Measurements from ENCODE around the gene OFD1. TPM values are rescaled to one million over a fixed set of nuclear protein-coding genes. Genes with fewer than 3 reads are reported as not detected.
"Not testable (repeated sequence)": the region's sequence is repeated elsewhere in the genome, so short reads cannot be mapped to it uniquely, and the experiment has no call there.

The OFD1 gene
- total and polyA plus RNA-seq, 5 donors, result 9.8 to 13.2 (median 12.3) TPM

DNA sequence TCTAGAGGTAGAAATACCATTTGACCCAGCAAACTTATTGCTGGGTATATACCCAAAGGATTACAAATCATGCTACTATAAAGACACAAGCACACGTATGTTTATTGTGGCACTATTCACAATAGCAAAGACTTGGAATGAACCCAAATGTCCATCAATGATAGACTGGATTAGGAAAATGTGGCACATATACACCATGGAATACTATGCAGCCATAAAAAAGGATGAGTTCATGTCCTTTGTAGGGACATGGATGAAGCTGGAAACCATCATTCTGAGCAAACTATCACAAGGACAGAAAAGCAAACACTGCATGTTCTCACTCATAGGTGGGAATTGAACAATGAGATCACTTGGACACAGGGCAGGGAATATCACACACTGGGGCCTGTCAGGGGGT is 4.0 kb upstream of the OFD1 start:
- not testable (repeated sequence) for H3K27ac ChIP-seq (ENCODE audit: low read length); ATAC-seq; H3K9me3 ChIP-seq (ENCODE audit: control insufficient read depth, low read length); H3K27me3 ChIP-seq (ENCODE audit: control insufficient read depth, insufficient read depth); DNase-seq; H3K4me3 ChIP-seq (ENCODE audit: low read length); H3K4me1 ChIP-seq (ENCODE audit: control insufficient read depth, insufficient read depth, low read length)
- 97% methylated on average over 1 of the region's 1 CpG for WGBS
- intact Hi-C loops (cut with DNase I), result loop anchor here in 2 of 4 donors (10.0 kb wide), 2 partner anchors 66 to 76 kb away; partner anchors contain the start of gene TCEANC (in 1 of the 2)

DNA sequence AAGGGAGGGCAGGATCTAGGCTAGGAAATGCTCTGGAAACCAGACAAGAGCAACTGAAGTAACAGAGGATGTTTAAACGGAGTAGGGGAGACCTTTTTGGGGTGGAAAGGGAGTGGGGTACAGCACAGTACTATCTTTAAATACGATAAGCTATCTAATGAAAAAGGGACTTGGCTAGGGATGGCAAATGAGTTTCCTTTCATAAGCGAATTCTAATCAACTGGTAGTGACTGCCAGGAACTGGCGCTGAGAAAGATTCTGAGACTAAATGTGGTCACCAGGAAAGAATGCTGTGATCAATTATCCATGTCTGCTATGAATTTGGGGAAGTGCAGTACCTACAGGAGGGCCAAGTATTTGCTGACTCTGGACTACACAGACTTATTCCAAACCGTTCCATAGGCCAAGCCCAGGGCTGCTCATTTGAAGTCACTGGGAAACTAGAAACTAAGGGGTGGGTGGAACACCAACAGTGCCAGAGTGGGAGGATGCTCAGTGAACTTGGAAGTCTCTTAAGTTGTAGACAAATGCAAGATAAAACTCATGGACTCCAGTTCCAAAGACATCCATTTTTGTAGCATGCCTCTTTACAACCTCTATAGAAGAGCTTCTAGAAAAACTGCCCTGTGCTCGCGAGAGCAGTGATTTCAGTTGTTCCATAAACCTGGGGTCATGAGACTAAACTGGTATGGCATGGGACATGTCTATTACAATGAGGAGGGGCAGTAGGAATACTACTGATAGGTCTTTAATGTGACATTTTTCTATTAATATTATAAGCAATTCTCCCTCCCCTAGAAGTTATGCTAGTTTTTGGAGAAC is 2.1 kb upstream of the OFD1 start:
- no peak for ATAC-seq
- Histone ChIP-seq H3K4me1 (ENCODE audit: control insufficient read depth, insufficient read depth, low read length) (peaks cover 3% of the 10 kb centered on the region), H3K4me3 (ENCODE audit: low read length) (no peak overlapping the region), H3K27me3 (ENCODE audit: control insufficient read depth, insufficient read depth) (no peaks in the 10 kb centered on the region), H3K27ac (ENCODE audit: low read length) (no peak overlapping the region), H3K9me3 (ENCODE audit: control insufficient read depth, low read length) (no peaks in the 10 kb centered on the region)
- intact Hi-C loops (cut with DNase I), result loop anchor here in 2 of 4 donors (10.0 kb wide), 2 partner anchors 68 to 78 kb away; partner anchors contain the start of gene TCEANC (in 1 of the 2)
- 39% methylated on average over 7 of the region's 7 CpGs for WGBS
- DNase-seq, result peak in 1 of 3 donors; percentile 41

DNA sequence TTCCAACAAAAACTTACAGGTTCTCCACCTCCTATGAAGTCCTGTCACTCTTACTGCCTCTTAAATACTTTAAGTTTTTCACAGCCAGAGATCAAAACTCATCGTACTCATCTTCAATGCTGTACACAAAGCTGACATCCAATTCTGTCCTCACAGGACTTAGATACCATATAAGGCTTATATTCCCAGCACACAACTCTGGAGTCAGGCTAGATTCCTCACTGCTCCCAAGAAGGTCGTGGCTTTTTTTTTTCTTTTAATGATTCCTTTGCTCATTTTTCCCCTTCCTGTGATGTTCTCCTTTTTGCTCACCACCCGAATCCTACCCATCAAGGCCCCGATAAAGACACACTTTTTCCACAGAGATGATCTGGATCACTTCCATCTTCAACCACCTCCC is 1.0 kb upstream of the OFD1 start:
- peaks cover 3% of the 10 kb centered on the region for H3K4me1 ChIP-seq (ENCODE audit: control insufficient read depth, insufficient read depth, low read length)
- peak overlapping the region; percentile 91 for H3K4me3 ChIP-seq (ENCODE audit: low read length)
- WGBS, result 9% methylated on average over 4 of the region's 4 CpGs
- no peak for ATAC-seq
- H3K9me3 ChIP-seq (ENCODE audit: control insufficient read depth, low read length), result no peaks in the 10 kb centered on the region
- no peak for DNase-seq
- H3K27ac ChIP-seq (ENCODE audit: low read length), result no peak overlapping the region
- intact Hi-C loops (cut with DNase I), result loop anchor here in 2 of 4 donors (10.0 kb wide), 2 partner anchors 69 to 79 kb away; partner anchors contain the start of gene TCEANC (in 1 of the 2)
- H3K27me3 ChIP-seq (ENCODE audit: control insufficient read depth, insufficient read depth), result no peaks in the 10 kb centered on the region

- H3K9me3 ChIP-seq (ENCODE audit: control insufficient read depth, low read length), result no peaks in the 10 kb centered on the region
- ATAC-seq (no peak), DNase-seq (no peak)
- 81% methylated on average over 6 of the region's 6 CpGs for WGBS
- intact Hi-C loops (cut with DNase I), result no loop called here
- no peak overlapping the region for H3K27ac ChIP-seq (ENCODE audit: low read length)
- no peaks in the 10 kb centered on the region for H3K4me1 ChIP-seq (ENCODE audit: control insufficient read depth, insufficient read depth, low read length)
- no peak overlapping the region for H3K4me3 ChIP-seq (ENCODE audit: low read length)
- no peaks in the 10 kb centered on the region for H3K27me3 ChIP-seq (ENCODE audit: control insufficient read depth, insufficient read depth)
Measured at GRCh38 chrX:13741695-13742094, 7.1 kb downstream of the OFD1 start.

- Histone ChIP-seq H3K27me3 (ENCODE audit: control insufficient read depth, insufficient read depth) (no peaks in the 10 kb centered on the region), H3K4me3 (ENCODE audit: low read length) (no peak overlapping the region), H3K27ac (ENCODE audit: low read length) (no peak overlapping the region), H3K4me1 (ENCODE audit: control insufficient read depth, insufficient read depth, low read length) (no peaks in the 10 kb centered on the region), H3K9me3 (ENCODE audit: control insufficient read depth, low read length) (no peaks in the 10 kb centered on the region)
- 76% methylated on average over 13 of the region's 13 CpGs for WGBS
- no peak for ATAC-seq
- intact Hi-C loops (cut with DNase I), result no loop called here
- no peak for DNase-seq
Measured at GRCh38 chrX:13742397-13743176, 8.0 kb downstream of the OFD1 start.

DNA sequence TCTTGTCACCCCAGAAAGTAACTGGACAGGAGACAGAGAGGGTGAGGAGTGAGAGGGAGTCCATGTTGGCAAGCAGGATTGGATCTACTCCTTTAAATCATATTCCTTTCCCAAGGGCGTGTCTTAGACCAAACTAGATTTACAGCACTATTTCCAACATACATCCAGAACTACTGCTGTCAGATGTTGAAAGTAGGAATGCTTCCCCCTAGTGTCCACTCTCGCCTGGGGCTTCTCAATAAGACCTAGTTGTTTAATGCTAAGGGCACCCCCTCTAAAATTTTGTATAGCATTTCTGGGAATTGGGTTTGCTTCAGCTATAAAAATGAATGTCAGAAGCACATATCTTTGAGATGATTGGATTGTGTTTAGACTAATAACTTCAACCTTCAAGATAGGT is 13.3 kb downstream of the OFD1 start:
- Histone ChIP-seq H3K9me3 (ENCODE audit: control insufficient read depth, low read length) (no peaks in the 10 kb centered on the region), H3K4me3 (ENCODE audit: low read length) (no peak overlapping the region), H3K27me3 (ENCODE audit: control insufficient read depth, insufficient read depth) (no peaks in the 10 kb centered on the region), H3K27ac (ENCODE audit: low read length) (no peak overlapping the region), H3K4me1 (ENCODE audit: control insufficient read depth, insufficient read depth, low read length) (no peaks in the 10 kb centered on the region)
- DNase-seq (peak in 1 of 3 donors; percentile 61), ATAC-seq (peak; percentile 43 to 48)
- intact Hi-C loops (cut with DNase I), result loop anchor here in 2 of 4 donors (5.0 kb wide), 1 partner anchor 91 kb away; no protein-coding TSS in a partner anchor
- WGBS, result 12% methylated on average over 2 of the region's 2 CpGs

- ATAC-seq (no peak), DNase-seq (no peak)
- no peaks in the 10 kb centered on the region for H3K9me3 ChIP-seq (ENCODE audit: control insufficient read depth, low read length)
- no peak overlapping the region for H3K4me3 ChIP-seq (ENCODE audit: low read length)
- no peak overlapping the region for H3K27ac ChIP-seq (ENCODE audit: low read length)
- intact Hi-C loops (cut with DNase I), result loop anchor here in 2 of 4 donors (5.0 kb wide), 1 partner anchor 91 kb away; no protein-coding TSS in a partner anchor
- no peaks in the 10 kb centered on the region for H3K4me1 ChIP-seq (ENCODE audit: control insufficient read depth, insufficient read depth, low read length)
- 92% methylated on average over 3 of the region's 3 CpGs for WGBS
- no peaks in the 10 kb centered on the region for H3K27me3 ChIP-seq (ENCODE audit: control insufficient read depth, insufficient read depth)
Measured at GRCh38 chrX:13748486-13748885, 13.9 kb downstream of the OFD1 start.

- no peaks in the 10 kb centered on the region for H3K4me1 ChIP-seq (ENCODE audit: control insufficient read depth, insufficient read depth, low read length)
- H3K27ac ChIP-seq (ENCODE audit: low read length), result no peak overlapping the region
- no peak overlapping the region for H3K4me3 ChIP-seq (ENCODE audit: low read length)
- H3K27me3 ChIP-seq (ENCODE audit: control insufficient read depth, insufficient read depth), result no peaks in the 10 kb centered on the region
- H3K9me3 ChIP-seq (ENCODE audit: control insufficient read depth, low read length), result no peaks in the 10 kb centered on the region
- peak in 1 of 2 donors; percentile 41 for ATAC-seq
- DNase-seq, result no peak
- intact Hi-C loops (cut with DNase I), result loop anchor here in 2 of 4 donors (5.0 to 10.0 kb wide), 2 partner anchors 93 to 285 kb away; no protein-coding TSS in a partner anchor
Measured at GRCh38 chrX:13750204-13750603, 15.7 kb downstream of the OFD1 start.

DNA sequence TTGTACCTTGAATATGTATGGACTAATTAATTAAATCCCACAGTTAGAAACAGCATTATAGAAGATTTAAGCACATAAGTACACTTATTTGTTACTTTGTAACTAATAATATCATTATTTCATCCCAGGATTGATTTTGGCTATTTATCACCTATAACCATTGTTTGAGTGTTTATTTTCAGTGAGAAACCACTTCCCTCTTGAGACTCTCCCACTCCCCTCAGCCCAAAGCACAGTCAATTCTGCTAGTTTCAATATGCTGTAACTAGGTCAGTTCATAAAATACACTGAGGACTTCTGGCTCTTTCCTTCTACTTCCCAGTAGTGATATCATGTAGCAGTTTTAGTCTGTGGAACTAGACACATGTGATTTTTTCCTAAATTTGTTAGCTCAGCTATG is 16.3 kb downstream of the OFD1 start:
- DNase-seq (no peak), ATAC-seq (no peak)
- Histone ChIP-seq H3K27ac (ENCODE audit: low read length) (no peak overlapping the region), H3K27me3 (ENCODE audit: control insufficient read depth, insufficient read depth) (no peaks in the 10 kb centered on the region), H3K9me3 (ENCODE audit: control insufficient read depth, low read length) (no peaks in the 10 kb centered on the region), H3K4me3 (ENCODE audit: low read length) (no peak overlapping the region), H3K4me1 (ENCODE audit: control insufficient read depth, insufficient read depth, low read length) (no peaks in the 10 kb centered on the region)
- intact Hi-C loops (cut with DNase I), result loop anchor here in 2 of 4 donors (5.0 to 10.0 kb wide), 2 partner anchors 94 to 284 kb away; no protein-coding TSS in a partner anchor

DNA sequence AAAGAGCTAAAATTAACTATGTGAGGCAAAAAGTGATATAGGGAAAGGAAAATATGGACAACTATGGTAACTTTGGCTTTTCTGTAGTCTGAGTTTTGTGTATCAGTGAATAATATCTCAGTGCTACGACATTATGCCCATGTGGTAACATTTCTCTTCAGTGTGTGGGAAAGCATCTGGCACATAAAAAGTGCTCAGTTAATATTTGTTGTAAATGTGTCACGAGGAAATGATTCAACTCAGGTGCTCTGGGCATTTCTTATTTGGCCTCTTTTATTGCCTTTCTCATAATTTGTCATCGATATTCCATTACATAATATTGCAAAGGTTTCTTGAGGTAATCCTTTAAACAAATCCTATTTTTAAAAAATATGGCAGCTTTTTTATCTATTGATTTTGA is 17.6 kb downstream of the OFD1 start:
- intact Hi-C loops (cut with DNase I), result loop anchor here in 2 of 4 donors (5.0 to 10.0 kb wide), 2 partner anchors 95 to 283 kb away; no protein-coding TSS in a partner anchor
- Histone ChIP-seq H3K9me3 (ENCODE audit: control insufficient read depth, low read length) (no peaks in the 10 kb centered on the region), H3K4me3 (ENCODE audit: low read length) (no peak overlapping the region), H3K27me3 (ENCODE audit: control insufficient read depth, insufficient read depth) (no peaks in the 10 kb centered on the region), H3K27ac (ENCODE audit: low read length) (no peak overlapping the region), H3K4me1 (ENCODE audit: control insufficient read depth, insufficient read depth, low read length) (no peaks in the 10 kb centered on the region)
- 91% methylated on average over 3 of the region's 3 CpGs for WGBS
- ATAC-seq (no peak), DNase-seq (no peak)

DNA sequence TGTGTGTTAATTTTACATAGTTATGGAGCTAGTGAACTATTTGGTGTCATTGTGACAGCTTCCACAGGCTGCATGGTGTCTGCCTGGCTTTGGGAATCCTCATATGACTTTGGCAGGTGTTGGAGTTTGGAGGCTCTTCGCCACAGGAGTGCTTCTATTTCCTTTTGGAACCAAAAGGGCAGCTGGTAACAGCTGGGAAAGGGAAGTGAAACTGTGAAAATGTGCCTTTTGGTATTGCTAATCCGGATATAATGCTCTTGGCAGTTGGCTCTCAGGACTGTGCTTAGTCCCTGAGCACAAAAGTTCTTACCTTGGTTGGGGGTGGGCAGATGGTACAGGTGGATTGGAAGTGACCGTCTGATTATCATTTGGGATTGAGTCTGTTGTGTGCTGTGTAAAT is 18.1 kb downstream of the OFD1 start:
- no peaks in the 10 kb centered on the region for H3K4me1 ChIP-seq (ENCODE audit: control insufficient read depth, insufficient read depth, low read length)
- intact Hi-C loops (cut with DNase I), result loop anchor here in 2 of 4 donors (5.0 to 10.0 kb wide), 2 partner anchors 95 to 282 kb away; no protein-coding TSS in a partner anchor
- no peak overlapping the region for H3K27ac ChIP-seq (ENCODE audit: low read length)
- DNase-seq (no peak), ATAC-seq (no peak)
- no peaks in the 10 kb centered on the region for H3K27me3 ChIP-seq (ENCODE audit: control insufficient read depth, insufficient read depth)
- no peaks in the 10 kb centered on the region for H3K9me3 ChIP-seq (ENCODE audit: control insufficient read depth, low read length)
- no peak overlapping the region for H3K4me3 ChIP-seq (ENCODE audit: low read length)
- 44% methylated on average over 3 of the region's 3 CpGs for WGBS
